ENCODE results near the gene KLF14.

DNA sequence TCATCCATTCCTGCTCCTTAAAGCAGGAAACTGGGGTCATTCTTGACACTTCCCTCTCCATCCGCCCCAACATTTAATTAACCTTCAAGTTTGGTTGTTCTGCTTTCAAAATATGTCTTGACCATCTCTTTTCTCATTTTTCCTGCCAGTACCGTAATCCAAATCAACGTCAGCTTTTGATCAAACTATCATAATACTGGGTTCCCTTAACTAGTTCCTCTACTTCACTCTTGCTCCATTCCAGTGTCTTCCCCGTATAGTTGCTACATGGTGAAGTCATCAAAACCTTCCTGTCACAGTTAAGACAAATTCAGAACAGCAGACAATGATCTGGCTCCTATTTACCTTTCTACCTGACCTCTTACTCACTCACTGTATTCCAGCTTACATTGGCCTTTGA lies 6.6 kb upstream of the KLF14 start:
- no peak for TF ChIP-seq EZH2 (IDR thresholded peaks at IDR 0.05; ENCODE audit: insufficient read depth, poor library complexity, severe bottlenecking)
- no peak for TF ChIP-seq EZH2phosphoT487 (IDR thresholded peaks at IDR 0.05; ENCODE audit: insufficient read depth, low read depth)
